CD4-positive, alpha-beta T cell treated with Interleukin-15 for 1 hour (primary cell): Measurements from ENCODE around the gene YTHDF1.

ENCODE experiments used
- DNase-seq: peaks from one replicate; pipeline ENCODE4 v3.0.0-alpha.2; 2020

The YTHDF1 gene

DNA sequence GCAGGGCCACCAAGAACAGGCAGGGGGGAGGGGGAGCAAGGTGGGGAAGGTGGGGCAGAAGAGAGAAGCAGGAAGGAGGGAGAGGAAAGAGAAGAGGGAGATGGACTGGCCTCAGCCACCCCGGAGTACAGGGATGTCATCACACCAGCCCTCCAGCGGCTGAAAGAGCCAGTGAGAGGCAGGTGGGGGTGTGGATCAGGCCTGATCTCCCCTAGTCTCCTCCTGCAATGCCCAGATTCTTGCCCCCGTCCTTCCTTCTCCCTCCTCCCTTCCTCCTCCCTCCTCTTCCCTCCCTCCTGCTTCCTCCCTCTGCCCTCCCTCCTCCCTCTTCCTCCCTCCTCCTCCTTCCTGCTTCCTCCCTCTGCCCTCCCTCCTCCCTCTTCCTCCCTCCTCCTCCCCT is 61.5 kb downstream of the YTHDF1 start:
- DNase-seq = no peak

DNA sequence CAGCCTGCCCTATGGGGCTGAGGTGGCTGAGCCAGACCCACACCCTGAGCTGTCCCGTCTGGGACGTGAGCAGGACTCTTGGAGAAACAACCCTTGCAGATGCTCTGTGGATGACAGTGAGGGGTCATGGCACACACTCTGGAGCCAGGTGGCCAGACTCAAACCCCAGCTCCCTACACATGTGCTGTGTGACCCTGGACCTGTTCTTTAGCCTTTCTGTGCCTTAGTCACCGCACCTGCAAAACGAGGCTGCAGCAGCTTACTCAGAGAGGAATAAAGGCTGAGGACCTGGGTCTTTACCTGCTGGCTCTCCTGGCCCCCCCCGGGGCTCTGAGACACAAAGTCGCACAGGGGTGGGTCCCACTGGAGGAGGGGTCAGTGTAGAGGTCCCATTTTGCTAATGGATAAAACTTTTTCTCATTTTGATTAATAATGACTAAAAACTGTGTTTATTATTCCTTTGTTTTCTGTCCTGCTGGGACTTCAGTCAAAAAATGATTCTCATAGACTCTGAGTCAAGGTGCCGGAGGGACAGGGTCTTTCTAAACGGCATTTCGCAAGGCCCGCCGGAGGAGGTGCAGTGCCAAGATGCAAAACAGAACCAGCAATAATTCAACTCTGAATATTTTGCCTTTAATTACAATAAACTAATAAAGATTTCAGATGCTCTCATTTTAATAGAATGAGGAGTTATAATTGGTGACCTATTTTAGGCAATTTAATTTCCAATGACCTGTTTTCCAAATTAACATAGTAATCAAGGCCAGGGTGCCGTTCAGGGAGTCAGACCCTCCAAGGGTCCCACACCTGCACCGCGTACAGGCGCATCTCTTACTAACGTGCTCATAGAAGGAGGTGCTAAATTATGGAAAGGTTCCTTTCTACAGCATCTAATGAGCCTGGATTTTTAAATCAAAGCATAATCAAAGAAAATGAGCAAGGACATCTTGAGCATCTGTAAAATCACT is 62.4 kb downstream of the YTHDF1 start:
- DNase-seq = peak; percentile 13

DNA sequence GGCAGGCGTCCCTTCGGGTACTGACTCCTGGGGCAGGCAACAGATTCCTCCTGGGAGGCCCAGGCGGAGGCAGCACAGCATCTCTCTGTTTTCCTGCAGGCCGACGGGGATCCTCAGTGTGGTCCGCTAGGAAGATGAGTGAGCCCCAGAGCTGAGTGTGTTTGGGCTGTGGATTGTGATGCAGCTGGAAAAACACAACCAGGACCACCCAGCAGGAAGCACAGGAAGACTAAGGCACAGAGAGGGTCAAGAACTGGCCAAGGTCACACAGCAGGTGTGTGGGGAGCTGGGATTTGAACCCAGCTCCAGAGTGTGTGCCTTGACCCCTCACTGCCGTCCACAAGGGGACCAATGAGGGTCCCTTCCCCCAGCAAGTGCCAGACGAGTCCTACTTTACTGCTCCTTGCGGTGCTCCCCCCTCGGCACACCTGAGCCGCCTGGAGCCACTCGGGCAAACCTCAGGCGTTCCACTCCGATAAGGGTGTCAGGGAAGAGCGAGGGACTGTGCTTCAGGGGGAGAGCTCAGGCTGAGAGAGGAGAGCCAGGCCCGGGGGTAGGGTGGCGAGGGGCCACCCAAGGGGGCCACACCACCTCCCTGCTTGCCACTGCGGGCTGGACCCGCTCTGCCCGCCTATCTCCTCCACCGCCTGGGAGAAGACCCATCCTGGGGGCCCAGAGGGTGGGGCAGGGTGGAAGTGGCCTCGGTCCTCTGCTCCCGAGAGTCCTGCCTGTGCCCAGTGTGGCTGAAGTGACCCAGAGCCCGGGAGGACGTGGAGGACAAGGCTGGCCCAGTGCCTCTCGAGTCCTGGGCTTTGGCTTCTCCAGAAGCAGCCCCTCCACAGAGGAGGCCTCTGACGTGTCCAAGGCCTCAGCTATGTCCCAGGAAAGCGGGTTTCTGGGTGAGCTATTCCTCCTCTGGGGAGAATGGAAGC is 63.3 kb downstream of the YTHDF1 start:
- peak; percentile 9 for DNase-seq

DNA sequence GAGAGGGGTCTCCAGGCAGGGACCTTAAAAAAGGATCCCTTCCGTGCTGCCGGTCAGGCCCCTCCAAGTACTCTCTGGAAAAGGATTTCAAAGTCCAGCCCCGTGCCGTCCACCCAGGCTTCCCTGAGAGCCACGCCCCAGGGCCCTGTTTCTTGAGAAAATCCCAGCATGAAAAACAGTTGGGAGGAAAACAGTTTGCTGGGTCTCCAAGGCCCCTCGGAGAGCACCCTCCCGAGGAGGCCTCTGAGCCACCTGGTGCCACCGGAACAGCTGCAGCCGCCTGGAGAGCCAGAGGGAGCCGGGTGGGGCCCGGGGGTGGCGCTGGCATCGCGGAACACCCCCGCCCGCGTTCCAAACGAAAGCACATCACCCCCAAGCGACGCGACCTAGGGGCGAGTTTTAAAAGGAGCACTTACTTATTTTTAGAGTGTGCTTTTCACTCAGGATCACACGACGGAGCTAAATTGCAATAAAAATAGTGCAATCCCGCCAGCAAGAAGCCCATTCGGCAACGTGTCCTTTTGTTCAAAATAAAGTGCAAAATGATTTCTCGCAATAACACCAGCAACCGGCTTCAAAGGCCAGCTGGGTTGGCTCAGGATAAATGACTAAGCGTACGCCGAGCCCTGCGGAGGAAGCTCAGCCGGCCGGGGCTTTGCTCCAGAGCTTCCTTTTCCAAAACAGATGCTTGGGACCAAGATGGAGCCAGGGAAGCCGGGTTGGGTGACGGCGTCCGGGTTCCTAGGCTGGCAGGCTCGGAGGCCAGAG is 64.2 kb downstream of the YTHDF1 start:
- DNase-seq = no peak

DNA sequence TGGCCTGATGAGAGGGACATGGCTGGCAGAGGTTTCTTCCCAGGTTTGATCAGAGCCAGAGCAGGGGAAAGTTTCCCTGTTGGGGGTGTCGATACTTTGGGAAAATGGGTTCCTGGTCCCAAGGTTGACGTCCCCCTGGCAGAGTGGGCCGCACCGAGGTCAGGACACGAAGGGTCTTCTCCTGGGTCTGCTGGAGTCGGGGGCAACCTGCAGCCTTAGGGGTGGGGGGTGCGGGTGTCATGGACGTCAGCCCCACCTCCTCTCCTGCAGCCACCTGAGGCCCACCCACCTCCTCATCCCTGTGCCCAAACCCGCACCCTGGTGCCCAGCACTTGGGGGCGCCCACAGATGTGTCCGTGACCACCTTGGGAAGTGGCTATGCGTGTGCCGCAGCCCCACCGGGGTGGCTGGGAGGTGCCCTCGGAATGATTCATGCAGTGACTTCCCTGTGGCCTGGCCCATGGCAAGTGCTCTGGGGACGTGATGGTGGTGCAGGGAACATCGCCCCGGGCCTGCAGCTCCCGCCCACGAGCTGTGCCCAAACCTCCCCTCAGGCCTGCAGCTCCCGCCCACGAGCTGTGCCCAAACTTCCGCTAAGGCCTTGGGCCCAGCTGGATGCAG is 64.9 kb downstream of the YTHDF1 start:
- DNase-seq = no peak

DNA sequence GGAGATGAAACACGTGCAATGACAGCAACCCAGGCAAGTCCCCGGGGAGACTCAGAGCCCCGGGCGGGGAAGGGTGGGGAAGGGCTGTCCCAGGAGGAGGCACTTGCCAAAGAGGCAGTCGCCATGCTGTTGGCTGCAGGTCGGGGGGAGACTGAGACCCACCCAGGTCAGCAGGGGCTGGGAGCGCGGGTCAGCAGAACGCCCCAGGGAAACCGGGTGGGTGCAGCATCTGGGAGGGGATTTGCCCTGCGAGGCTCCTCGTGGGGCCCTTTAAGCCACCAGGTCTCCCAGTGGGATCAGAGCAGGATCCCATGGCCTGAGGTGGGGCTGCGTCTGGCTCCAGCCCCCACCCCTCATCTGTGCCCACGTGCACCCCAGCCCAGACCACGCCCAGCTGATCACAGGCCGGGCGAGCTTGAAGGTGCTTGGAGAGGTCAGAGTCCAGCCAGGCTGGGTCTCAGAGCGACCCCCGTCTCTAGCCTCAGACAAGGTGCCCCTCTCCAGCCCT is 65.5 kb downstream of the YTHDF1 start:
- no peak for DNase-seq

DNA sequence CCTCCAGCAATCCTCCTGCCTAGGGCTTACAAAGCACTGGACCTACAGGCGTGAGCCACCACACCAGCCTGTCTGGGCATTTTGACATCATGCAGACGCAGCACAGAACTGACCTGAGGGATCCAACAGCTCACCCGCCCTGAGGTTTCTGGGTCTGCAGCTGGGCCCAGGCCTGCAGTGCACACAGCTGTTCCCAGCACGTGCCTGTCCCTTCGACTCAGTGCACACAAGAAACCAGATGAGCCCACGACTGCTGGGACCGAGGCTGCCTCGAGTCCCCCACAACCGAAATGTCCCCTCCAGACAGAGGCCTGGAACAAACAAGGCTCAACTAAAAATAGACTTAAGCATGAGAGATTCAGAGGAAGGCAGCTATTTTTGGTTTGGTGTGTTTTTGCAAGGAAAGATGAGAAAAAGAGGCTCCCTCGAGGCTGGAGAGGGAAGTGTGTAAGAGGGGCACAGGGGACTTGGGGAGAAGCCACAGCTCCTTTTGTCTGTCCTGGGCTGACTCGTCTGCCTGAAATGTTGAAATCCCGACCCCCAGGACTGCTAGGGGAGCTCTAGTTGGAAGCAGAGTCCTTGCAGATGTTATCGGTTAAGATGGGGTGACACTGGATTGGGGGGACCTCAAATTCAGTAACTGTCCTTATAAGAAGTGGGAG is 66.3 kb downstream of the YTHDF1 start:
- DNase-seq = no peak

GRCh38 chr20:63148696-63149095 is 67.2 kb downstream of the YTHDF1 start:
- DNase-seq = no peak

DNA sequence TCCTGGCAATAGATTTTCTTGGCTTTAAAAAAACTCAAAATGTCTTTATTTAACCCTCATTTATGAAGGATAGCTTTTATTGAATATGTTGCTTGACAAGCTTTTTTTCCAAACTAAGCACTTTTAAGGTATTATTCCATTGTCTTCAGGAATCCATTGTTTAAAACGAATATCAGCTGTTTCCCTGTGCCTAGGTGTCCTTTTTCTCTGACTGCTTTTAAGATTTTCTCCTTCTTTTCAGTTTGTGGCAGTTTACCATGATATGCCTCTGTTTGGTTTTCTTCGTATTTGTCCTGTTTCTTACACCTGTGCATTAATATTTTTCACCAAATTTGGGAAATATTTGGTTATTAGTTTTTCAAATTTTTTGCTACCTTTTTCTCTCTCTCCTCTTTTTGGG is 68.4 kb downstream of the YTHDF1 start:
- no peak for DNase-seq
